ENCODE data around the gene PLXNA4. TPM values are rescaled to one million over a fixed set of nuclear protein-coding genes. Genes with fewer than 3 reads are reported as not detected.

Gene PLXNA4
- total and polyA plus RNA-seq, 2 donors (not counting 1 experiment from before 2014, with no cell fraction given) = not detected

DNA sequence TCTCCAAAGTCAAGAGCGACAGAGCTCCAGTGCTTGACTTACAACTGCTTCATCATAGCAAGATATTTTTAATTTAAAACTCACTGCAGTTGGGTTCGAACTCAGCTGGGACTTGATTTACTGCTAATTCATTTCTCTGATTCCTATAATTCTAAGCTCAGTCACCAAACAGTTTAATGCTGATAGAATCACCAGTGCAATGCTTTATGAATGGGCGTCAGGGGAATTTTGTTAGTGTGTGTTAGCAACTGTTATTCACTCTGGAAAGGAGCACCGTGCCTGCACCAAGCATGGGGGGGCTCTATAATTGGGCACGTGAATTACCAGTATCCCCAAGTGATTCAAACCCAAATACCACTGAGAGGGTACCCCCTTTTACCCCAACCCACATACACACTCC lies 10.4 kb downstream of the PLXNA4 start:
- Mint-ChIP-seq H3K27me3 (peaks cover 53% of the 10 kb centered on the region), H3K4me1 (no peaks in the 10 kb centered on the region), H3K9me3 (ENCODE audit: insufficient read depth) (no peaks in the 10 kb centered on the region), H3K4me3 (no peak overlapping the region), H3K27ac (no peak overlapping the region)
- H3K9ac ChIP-seq (ENCODE audit: low read length) = no peak overlapping the region
- no peak overlapping the region for H3K27ac ChIP-seq (ENCODE audit: low read length in 2 of 2)
- H3K9me3 ChIP-seq (ENCODE audit: control extremely low read depth in 1 of 3, control insufficient read depth in 2 of 3, insufficient read depth in 1 of 3, low read length in 2 of 3) = no peaks in the 10 kb centered on the region
- no peaks in the 10 kb centered on the region for H3K79me2 ChIP-seq (ENCODE audit: control insufficient read depth, insufficient read depth, low read length)
- TF ChIP-seq, protein P1, sequence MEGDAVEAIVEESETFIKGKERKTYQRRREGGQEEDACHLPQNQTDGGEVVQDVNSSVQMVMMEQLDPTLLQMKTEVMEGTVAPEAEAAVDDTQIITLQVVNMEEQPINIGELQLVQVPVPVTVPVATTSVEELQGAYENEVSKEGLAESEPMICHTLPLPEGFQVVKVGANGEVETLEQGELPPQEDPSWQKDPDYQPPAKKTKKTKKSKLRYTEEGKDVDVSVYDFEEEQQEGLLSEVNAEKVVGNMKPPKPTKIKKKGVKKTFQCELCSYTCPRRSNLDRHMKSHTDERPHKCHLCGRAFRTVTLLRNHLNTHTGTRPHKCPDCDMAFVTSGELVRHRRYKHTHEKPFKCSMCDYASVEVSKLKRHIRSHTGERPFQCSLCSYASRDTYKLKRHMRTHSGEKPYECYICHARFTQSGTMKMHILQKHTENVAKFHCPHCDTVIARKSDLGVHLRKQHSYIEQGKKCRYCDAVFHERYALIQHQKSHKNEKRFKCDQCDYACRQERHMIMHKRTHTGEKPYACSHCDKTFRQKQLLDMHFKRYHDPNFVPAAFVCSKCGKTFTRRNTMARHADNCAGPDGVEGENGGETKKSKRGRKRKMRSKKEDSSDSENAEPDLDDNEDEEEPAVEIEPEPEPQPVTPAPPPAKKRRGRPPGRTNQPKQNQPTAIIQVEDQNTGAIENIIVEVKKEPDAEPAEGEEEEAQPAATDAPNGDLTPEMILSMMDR (IDR thresholded peaks at IDR 0.05) = no peak
- TF ChIP-seq EZH2 (IDR thresholded peaks at IDR 0.05; ENCODE audit: borderline replicate concordance, insufficient read depth, low read depth, low read length, poor library complexity, severe bottlenecking) = no peak
- H3K4me1 ChIP-seq (ENCODE audit: control insufficient read depth in 2 of 2, insufficient read depth in 2 of 2, low read length in 2 of 2) = no peaks in the 10 kb centered on the region
- H3K27me3 ChIP-seq (replicated peaks in 1 of 4; ENCODE audit: control extremely low read depth in 1 of 4, control insufficient read depth in 3 of 4, insufficient read depth in 4 of 4, low read length in 3 of 4) = peaks cover 0 to 35% (median 13%) of the 10 kb centered on the region in 4 experiments
- ATAC-seq (ENCODE audit: low read depth) = no peak
- ChIA-PET CTCF (no interaction called here), POLR2A (no interaction called here)
- no peak overlapping the region for H2AFZ ChIP-seq (ENCODE audit: insufficient read depth, low read depth, low read length, poor library complexity, severe bottlenecking)
- intact Hi-C loops (cut with micrococcal nuclease) = no loop called here
- no peak for DNase-seq
- H4K20me1 ChIP-seq (ENCODE audit: control insufficient read depth, insufficient read depth, low read length, poor library complexity, severe bottlenecking) = no peaks in the 10 kb centered on the region
- no peaks in the 10 kb centered on the region for H3K36me3 ChIP-seq (replicated peaks in 1 of 2; ENCODE audit: control extremely low read depth in 1 of 2, control insufficient read depth in 1 of 2, extremely low read depth in 1 of 2, insufficient read depth in 2 of 2, low read length in 1 of 2)
- no peak overlapping the region for H3K4me3 ChIP-seq (ENCODE audit: control extremely low read depth in 1 of 5, extremely low read depth in 1 of 5, insufficient read depth in 1 of 5, low read depth in 2 of 5, low read length in 4 of 5)
- 100% methylated on average over 1 of the region's 5 CpGs for WGBS (ENCODE audit: insufficient coverage)
- no peak overlapping the region for H3K4me2 ChIP-seq (replicated peaks; ENCODE audit: low read depth, low read length, poor library complexity, severe bottlenecking)

DNA sequence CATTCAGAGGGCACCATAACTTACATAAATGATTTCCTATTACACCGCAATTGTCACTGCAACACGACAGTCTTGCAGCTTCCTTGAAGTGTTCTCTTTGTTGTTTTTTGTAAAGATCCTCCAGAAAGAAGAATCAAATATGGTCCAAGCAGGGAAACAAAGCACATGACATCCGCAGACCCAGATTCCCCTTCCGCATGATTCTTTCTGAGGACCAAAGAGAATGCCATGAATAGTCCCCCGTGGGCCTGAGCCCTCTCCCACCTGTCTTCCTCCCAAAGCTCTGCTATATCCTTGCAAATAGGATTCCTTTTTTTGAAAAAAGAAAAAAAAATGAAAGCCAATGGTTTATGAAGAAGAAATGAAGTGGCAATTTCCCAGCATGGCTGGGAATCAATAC lies 10.8 kb downstream of the PLXNA4 start:
- no peaks in the 10 kb centered on the region for H3K4me1 Mint-ChIP-seq
- Histone ChIP-seq H3K9ac (ENCODE audit: low read length) (no peak overlapping the region), H3K4me2 (replicated peaks; ENCODE audit: low read depth, low read length, poor library complexity, severe bottlenecking) (no peak overlapping the region), H3K4me1 (ENCODE audit: control insufficient read depth in 2 of 2, insufficient read depth in 2 of 2, low read length in 2 of 2) (no peaks in the 10 kb centered on the region), H3K9me3 (ENCODE audit: control extremely low read depth in 1 of 3, control insufficient read depth in 2 of 3, insufficient read depth in 1 of 3, low read length in 2 of 3) (no peaks in the 10 kb centered on the region), H3K4me3 (ENCODE audit: control extremely low read depth in 1 of 5, extremely low read depth in 1 of 5, insufficient read depth in 1 of 5, low read depth in 2 of 5, low read length in 4 of 5) (no peak overlapping the region), H3K27me3 (replicated peaks in 1 of 4; ENCODE audit: control extremely low read depth in 1 of 4, control insufficient read depth in 3 of 4, insufficient read depth in 4 of 4, low read length in 3 of 4) (peaks cover 0 to 35% (median 13%) of the 10 kb centered on the region in 4 experiments), H4K20me1 (ENCODE audit: control insufficient read depth, insufficient read depth, low read length, poor library complexity, severe bottlenecking) (no peaks in the 10 kb centered on the region), H3K79me2 (ENCODE audit: control insufficient read depth, insufficient read depth, low read length) (no peaks in the 10 kb centered on the region), H3K27ac (ENCODE audit: low read length in 2 of 2) (no peak overlapping the region), H2AFZ (ENCODE audit: insufficient read depth, low read depth, low read length, poor library complexity, severe bottlenecking) (no peak overlapping the region), H3K36me3 (replicated peaks in 1 of 2; ENCODE audit: control extremely low read depth in 1 of 2, control insufficient read depth in 1 of 2, extremely low read depth in 1 of 2, insufficient read depth in 2 of 2, low read length in 1 of 2) (no peaks in the 10 kb centered on the region)
- no peak for ATAC-seq (ENCODE audit: low read depth)
- WGBS (ENCODE audit: insufficient coverage) = 100% methylated on average over 2 of the region's 5 CpGs
- H3K27ac Mint-ChIP-seq = no peak overlapping the region
- intact Hi-C loops (cut with micrococcal nuclease) = no loop called here
- ChIA-PET POLR2A (no interaction called here), CTCF (no interaction called here)
- peaks cover 53% of the 10 kb centered on the region for H3K27me3 Mint-ChIP-seq
- TF ChIP-seq, protein P1 (IDR thresholded peaks at IDR 0.05) = no peak
- TF ChIP-seq EZH2 (IDR thresholded peaks at IDR 0.05; ENCODE audit: borderline replicate concordance, insufficient read depth, low read depth, low read length, poor library complexity, severe bottlenecking) = no peak
- DNase-seq = no peak
- no peak overlapping the region for H3K4me3 Mint-ChIP-seq
- no peaks in the 10 kb centered on the region for H3K9me3 Mint-ChIP-seq (ENCODE audit: insufficient read depth)

All from B cell (primary cell).